ENCODE results near the gene SLC12A3.
"Not testable (repeated sequence)": the region's sequence is repeated elsewhere in the genome, so short reads cannot be mapped to it uniquely, and the experiment has no call there.

The SLC12A3 gene

GRCh38 chr16:56883586-56883985 lies 18.6 kb downstream of the SLC12A3 start:
- Histone ChIP-seq H3K4me1 (ENCODE audit: low read length) (peaks cover 8% of the 10 kb centered on the region), H3K9ac (ENCODE audit: low read length) (no peak overlapping the region), H4K20me1 (ENCODE audit: insufficient read depth, low read length) (no peaks in the 10 kb centered on the region), H3K36me3 (replicated peaks; ENCODE audit: low read depth, low read length) (peaks cover 12% of the 10 kb centered on the region), H2AFZ (ENCODE audit: low read depth, low read length) (no peak overlapping the region), H3K9me3 (ENCODE audit: insufficient read depth, low read length) (no peaks in the 10 kb centered on the region), H3K4me2 (ENCODE audit: low read length) (no peak overlapping the region), H3K27ac (ENCODE audit: low read length) (no peak overlapping the region), H3K27me3 (ENCODE audit: low read depth, low read length) (no peaks in the 10 kb centered on the region), H3K4me3 (ENCODE audit: low read length) (no peak overlapping the region), H3K79me2 (ENCODE audit: low read length) (no peaks in the 10 kb centered on the region)
- TF ChIP-seq EZH2phosphoT487 (IDR thresholded peaks at IDR 0.05; ENCODE audit: low read depth) = no peak
- no peak for TF ChIP-seq CTCF (IDR thresholded peaks at IDR 0.05; ENCODE audit: low read depth, low read length)

GRCh38 chr16:56884026-56884582 lies 19.1 kb downstream of the SLC12A3 start:
- no peak overlapping the region for H2AFZ ChIP-seq (ENCODE audit: low read depth, low read length)
- H4K20me1 ChIP-seq (ENCODE audit: insufficient read depth, low read length) = no peaks in the 10 kb centered on the region
- peaks cover 13% of the 10 kb centered on the region for H3K4me1 ChIP-seq (ENCODE audit: low read length)
- H3K9me3 ChIP-seq (ENCODE audit: insufficient read depth, low read length) = no peaks in the 10 kb centered on the region
- H3K27ac ChIP-seq (ENCODE audit: low read length) = no peak overlapping the region
- H3K27me3 ChIP-seq (ENCODE audit: low read depth, low read length) = no peaks in the 10 kb centered on the region
- TF ChIP-seq CTCF (IDR thresholded peaks at IDR 0.05; ENCODE audit: low read depth, low read length) (no peak), EZH2phosphoT487 (IDR thresholded peaks at IDR 0.05; ENCODE audit: low read depth) (no peak)
- no peaks in the 10 kb centered on the region for H3K79me2 ChIP-seq (ENCODE audit: low read length)
- no peak overlapping the region for H3K4me2 ChIP-seq (ENCODE audit: low read length)
- peaks cover 12% of the 10 kb centered on the region for H3K36me3 ChIP-seq (replicated peaks; ENCODE audit: low read depth, low read length)
- H3K4me3 ChIP-seq (ENCODE audit: low read length) = no peak overlapping the region
- no peak overlapping the region for H3K9ac ChIP-seq (ENCODE audit: low read length)

- H3K79me2 ChIP-seq (ENCODE audit: low read length); H4K20me1 ChIP-seq (ENCODE audit: insufficient read depth, low read length); H2AFZ ChIP-seq (ENCODE audit: low read depth, low read length); H3K27me3 ChIP-seq (ENCODE audit: low read depth, low read length); H3K9ac ChIP-seq (ENCODE audit: low read length); H3K9me3 ChIP-seq (ENCODE audit: insufficient read depth, low read length); H3K4me3 ChIP-seq (ENCODE audit: low read length); H3K4me2 ChIP-seq (ENCODE audit: low read length); H3K27ac ChIP-seq (ENCODE audit: low read length): not testable (repeated sequence)
- Histone ChIP-seq H3K4me1 (ENCODE audit: low read length) (peaks cover 15% of the 10 kb centered on the region), H3K36me3 (replicated peaks; ENCODE audit: low read depth, low read length) (peaks cover 15% of the 10 kb centered on the region)
Observed at GRCh38 chr16:56884929-56885328, 19.9 kb downstream of the SLC12A3 start.

GRCh38 chr16:56885446-56886162 lies 20.6 kb downstream of the SLC12A3 start:
- TF ChIP-seq EZH2phosphoT487 (IDR thresholded peaks at IDR 0.05; ENCODE audit: low read depth) (no peak), CTCF (IDR thresholded peaks at IDR 0.05; ENCODE audit: low read depth, low read length) (no peak)
- no peak overlapping the region for H3K4me3 ChIP-seq (ENCODE audit: low read length)
- H3K9ac ChIP-seq (ENCODE audit: low read length) = no peak overlapping the region
- no peaks in the 10 kb centered on the region for H3K9me3 ChIP-seq (ENCODE audit: insufficient read depth, low read length)
- H3K36me3 ChIP-seq (replicated peaks; ENCODE audit: low read depth, low read length) = peaks cover 18% of the 10 kb centered on the region
- no peaks in the 10 kb centered on the region for H4K20me1 ChIP-seq (ENCODE audit: insufficient read depth, low read length)
- H3K27me3 ChIP-seq (ENCODE audit: low read depth, low read length) = no peaks in the 10 kb centered on the region
- peaks cover 15% of the 10 kb centered on the region for H3K4me1 ChIP-seq (ENCODE audit: low read length)
- no peak overlapping the region for H2AFZ ChIP-seq (ENCODE audit: low read depth, low read length)
- no peak overlapping the region for H3K4me2 ChIP-seq (ENCODE audit: low read length)
- H3K79me2 ChIP-seq (ENCODE audit: low read length) = no peaks in the 10 kb centered on the region
- no peak overlapping the region for H3K27ac ChIP-seq (ENCODE audit: low read length)
